Calu3 (cell line): ENCODE measurements around the gene ADCY3. TPM values are rescaled to one million over a fixed set of nuclear protein-coding genes. Genes with fewer than 3 reads are reported as not detected.

ENCODE experiments used
- BruUV-seq: library from RNA; stranded (reverse); fragments of 400-500 nt; replicated peaks from 2 replicates; lab custom pipeline; 2021; lab: Mats Ljungman, UMichigan
- CTCF ChIA-PET: fragments of 300-600 bp; sonication (Branson Sonifier 250); formaldehyde crosslinking; loops from one replicate; lab custom pipeline; 2022; ENCODE audit warnings: antibody characterized with exemption; lab: Charles Lee
- DNase-seq: peaks from one replicate; pipeline ENCODE4 v3.0.0; 2022
- H3K27ac Mint-ChIP-seq: one replicate; pipeline ENCODE4 v1.8.0; 2022; ENCODE audit warnings: mixed read lengths; ENCODE audit not compliant: unreplicated experiment
- H3K27me3 Mint-ChIP-seq: one replicate; pipeline ENCODE4 v1.8.0; 2022; ENCODE audit warnings: mixed read lengths; ENCODE audit not compliant: unreplicated experiment
- H3K36me3 Mint-ChIP-seq: one replicate; pipeline ENCODE4 v1.8.0; 2022; ENCODE audit warnings: mild to moderate bottlenecking, moderate library complexity, mixed read lengths; ENCODE audit not compliant: insufficient read depth, unreplicated experiment
- H3K4me1 Mint-ChIP-seq: one replicate; pipeline ENCODE4 v1.8.0; 2022; ENCODE audit warnings: mild to moderate bottlenecking, low read depth, mixed read lengths; ENCODE audit not compliant: unreplicated experiment
- H3K4me3 Mint-ChIP-seq: one replicate; pipeline ENCODE4 v1.8.0; 2022; ENCODE audit warnings: mild to moderate bottlenecking, low read depth, moderate library complexity, mixed read lengths; ENCODE audit not compliant: unreplicated experiment
- H3K9me3 Mint-ChIP-seq: one replicate; pipeline ENCODE4 v1.8.0; 2022; ENCODE audit warnings: low read depth, mixed read lengths; ENCODE audit not compliant: unreplicated experiment
- CTCF ChIP-seq: fragments of 200-600 bp; IDR thresholded peaks from one replicate; pipeline ENCODE4 v1.8.0; 2022; ENCODE audit warnings: antibody characterized with exemption; ENCODE audit not compliant: unreplicated experiment
- intact Hi-C: fragments of 100-400 bp; cut with micrococcal nuclease; formaldehyde crosslinking; loops from one replicate; pipeline ENCODE4 v1.10.0; 2022; ENCODE audit not compliant: unreplicated experiment
- total RNA-seq: library from RNA; stranded (reverse); gene quantifications from 2 replicates; pipeline ENCODE4 v1.2.3, GENCODE V29; 2022

The ADCY3 gene
- total RNA-seq, 1 experiment from 2014 or later = 63.7 TPM

- H3K9me3 Mint-ChIP-seq = no peaks in the 10 kb centered on the region
- H3K4me1 Mint-ChIP-seq = no peaks in the 10 kb centered on the region
- CTCF ChIA-PET = no interaction called here
- H3K27ac Mint-ChIP-seq = no peak overlapping the region
- no peak for TF ChIP-seq CTCF
- intact Hi-C loops = no loop called here
- DNase-seq = no peak
- H3K4me3 Mint-ChIP-seq = no peak overlapping the region
- no peaks in the 10 kb centered on the region for H3K27me3 Mint-ChIP-seq
- H3K36me3 Mint-ChIP-seq = peaks cover 38% of the 10 kb centered on the region
- BruUV-seq = no TSS peak
These were observed 88.6 kb downstream of the ADCY3 start for GRCh38 chr2:24831221-24832072.

GRCh38 chr2:24830786-24831185 lies 89.3 kb downstream of the ADCY3 start:
- intact Hi-C loops = no loop called here
- BruUV-seq = no TSS peak
- Mint-ChIP-seq H3K27ac (no peak overlapping the region), H3K4me1 (no peaks in the 10 kb centered on the region), H3K9me3 (no peaks in the 10 kb centered on the region), H3K4me3 (no peak overlapping the region), H3K27me3 (no peaks in the 10 kb centered on the region), H3K36me3 (peaks cover 43% of the 10 kb centered on the region)
- CTCF ChIA-PET = interaction anchor here (1.1 kb wide), 1 partner anchor 299 kb away, joined by 5 read pairs; no protein-coding TSS in a partner anchor
- TF ChIP-seq CTCF = no peak
- DNase-seq = no peak

- H3K9me3 Mint-ChIP-seq = no peaks in the 10 kb centered on the region
- intact Hi-C loops = no loop called here
- no peak overlapping the region for H3K27ac Mint-ChIP-seq
- no peak for DNase-seq
- peaks cover 47% of the 10 kb centered on the region for H3K36me3 Mint-ChIP-seq
- no peaks in the 10 kb centered on the region for H3K27me3 Mint-ChIP-seq
- BruUV-seq = no TSS peak
- no peak overlapping the region for H3K4me3 Mint-ChIP-seq
- no peak for TF ChIP-seq CTCF
- CTCF ChIA-PET = interaction anchor here (0.6 to 1.1 kb wide), 2 partner anchors 299 to 427 kb away, joined by 5 to 6 read pairs; no protein-coding TSS in a partner anchor
- no peaks in the 10 kb centered on the region for H3K4me1 Mint-ChIP-seq
These were observed 89.7 kb downstream of the ADCY3 start for GRCh38 chr2:24830351-24830750.

GRCh38 chr2:24828238-24828996 lies 91.6 kb downstream of the ADCY3 start:
- no peak for DNase-seq
- Mint-ChIP-seq H3K4me1 (no peaks in the 10 kb centered on the region), H3K4me3 (no peak overlapping the region), H3K27ac (no peak overlapping the region), H3K27me3 (no peaks in the 10 kb centered on the region), H3K36me3 (peaks cover 53% of the 10 kb centered on the region), H3K9me3 (no peaks in the 10 kb centered on the region)
- CTCF ChIA-PET = interaction anchor here (0.6 to 1.2 kb wide), 5 partner anchors 29 to 419 kb away, joined by 4 to 14 read pairs (median 7); partner anchors contain the start of genes CENPO and PTRHD1
- TF ChIP-seq CTCF = no peak
- intact Hi-C loops = no loop called here
- BruUV-seq = no TSS peak
